Trophoblast cell (in vitro differentiated cells and primary cell): Measurements from ENCODE around the gene CCL15. TPM values are rescaled to one million over a fixed set of nuclear protein-coding genes. Genes with fewer than 3 reads are reported as not detected.

Experiments used
- DNase-seq, 2 donors: peaks; one replicate each; pipeline ENCODE4 v3.0.0-alpha.2; 2016
- H2AFZ ChIP-seq: 2 replicates; pipeline ENCODE4 v1.6.1; 2013; ENCODE audit warnings: low read length, moderate library complexity, mild to moderate bottlenecking; ENCODE audit not compliant: insufficient read depth, poor library complexity
- H2AK5ac ChIP-seq: 2 replicates; pipeline ENCODE4 v1.6.1; 2013; ENCODE audit warnings: mild to moderate bottlenecking, low read length
- H2BK120ac ChIP-seq: 2 replicates; pipeline ENCODE4 v1.6.1; 2013; ENCODE audit warnings: low read length, mild to moderate bottlenecking, moderate library complexity; ENCODE audit not compliant: insufficient read depth, poor library complexity
- H2BK12ac ChIP-seq: 2 replicates; pipeline ENCODE4 v1.6.1; 2013; ENCODE audit warnings: mild to moderate bottlenecking, low read length, moderate library complexity
- H2BK5ac ChIP-seq: 2 replicates; pipeline ENCODE4 v1.6.1; 2013; ENCODE audit warnings: low read length, low read depth, moderate library complexity, mild to moderate bottlenecking; ENCODE audit not compliant: poor library complexity
- H3K14ac ChIP-seq: 2 replicates; pipeline ENCODE4 v1.6.1; 2013; ENCODE audit warnings: mild to moderate bottlenecking, low read length
- H3K18ac ChIP-seq: 2 replicates; pipeline ENCODE4 v1.6.1; 2013; ENCODE audit warnings: mild to moderate bottlenecking, low read length
- H3K23ac ChIP-seq: 2 replicates; pipeline ENCODE4 v1.6.1; 2013; ENCODE audit warnings: low read length
- H3K27ac ChIP-seq: 2 replicates; pipeline ENCODE4 v1.5.1; 2013; ENCODE audit warnings: low read depth, mild to moderate bottlenecking, inconsistent platforms, low read length, moderate library complexity
- H3K27me3 ChIP-seq: 2 replicates; pipeline ENCODE4 v1.6.1; 2013; ENCODE audit warnings: inconsistent platforms, mild to moderate bottlenecking, low read length, moderate library complexity; ENCODE audit not compliant: insufficient read depth
- H3K36me3 ChIP-seq, 2 experiments: 1 replicate in 1 of 2; 2 replicates in 1 of 2; pipeline ENCODE4 v1.6.1; 2013; ENCODE audit warnings: low read length in 2 of 2, mild to moderate bottlenecking in 2 of 2, moderate library complexity in 1 of 2; ENCODE audit not compliant: insufficient read depth in 2 of 2, control insufficient read depth in 1 of 2
- H3K4ac ChIP-seq: 2 replicates; pipeline ENCODE4 v1.6.1; 2013; ENCODE audit warnings: low read depth, mild to moderate bottlenecking, low read length, moderate library complexity
- H3K4me1 ChIP-seq, 2 experiments: 1 replicate in 1 of 2; 2 replicates in 1 of 2; pipeline ENCODE4 v1.6.1; 2013; ENCODE audit warnings: low read length in 2 of 2, mild to moderate bottlenecking in 2 of 2, moderate library complexity in 1 of 2; ENCODE audit not compliant: insufficient read depth in 2 of 2, control insufficient read depth in 1 of 2
- H3K4me2 ChIP-seq: 2 replicates; pipeline ENCODE4 v1.6.1; 2013; ENCODE audit warnings: inconsistent platforms, mild to moderate bottlenecking, low read length, moderate library complexity
- H3K4me3 ChIP-seq: 2 replicates; pipeline ENCODE4 v1.5.1; 2013; ENCODE audit warnings: mild to moderate bottlenecking, low read depth, low read length, inconsistent platforms
- H3K79me1 ChIP-seq: one replicate; pipeline ENCODE4 v1.6.1; 2013; ENCODE audit warnings: low read length
- H3K79me2 ChIP-seq: 2 replicates; pipeline ENCODE4 v1.6.1; 2013; ENCODE audit warnings: low read length, mild to moderate bottlenecking; ENCODE audit not compliant: control insufficient read depth, insufficient read depth, poor library complexity
- H3K9ac ChIP-seq: 2 replicates; pipeline ENCODE4 v1.6.1; 2013; ENCODE audit warnings: mild to moderate bottlenecking, low read length
- H3K9me3 ChIP-seq: 2 replicates; pipeline ENCODE4 v1.6.1; 2013; ENCODE audit warnings: low read depth, mild to moderate bottlenecking, control low read depth, inconsistent platforms, low read length; ENCODE audit not compliant: insufficient read depth
- H4K12ac ChIP-seq: 2 replicates; pipeline ENCODE4 v1.6.1; 2013; ENCODE audit warnings: low read depth, mild to moderate bottlenecking, low read length, moderate library complexity
- H4K8ac ChIP-seq: 2 replicates; pipeline ENCODE4 v1.6.1; 2013; ENCODE audit warnings: low read depth, mild to moderate bottlenecking, low read length, moderate library complexity
- H4K91ac ChIP-seq: one replicate; pipeline ENCODE4 v1.6.1; 2013; ENCODE audit warnings: low read depth, mild to moderate bottlenecking, low read length, moderate library complexity
- whole genome bisulfite sequencing: extraction: QIAGEN DNeasy Blood & Tissue Kit; methylation state at CpG from one replicate; pipeline ENCODE4 v1.1.7; 2013; ENCODE audit warnings: missing lambda C conversion rate; ENCODE audit not compliant: insufficient read length, insufficient coverage; ENCODE audit errors: extremely low coverage; 5-methylcytosine and 5-hydroxymethylcytosine counted together
- polyA plus RNA-seq: library from polyadenylated mRNA; stranded (reverse); fragments of 200-250 nt; gene quantifications from 2 replicates; pipeline ENCODE4 v1.2.3, GENCODE V29; 2013

CCL15 gene, protein sequence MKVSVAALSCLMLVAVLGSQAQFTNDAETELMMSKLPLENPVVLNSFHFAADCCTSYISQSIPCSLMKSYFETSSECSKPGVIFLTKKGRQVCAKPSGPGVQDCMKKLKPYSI
- not detected in 2 replicates for polyA plus RNA-seq

DNA sequence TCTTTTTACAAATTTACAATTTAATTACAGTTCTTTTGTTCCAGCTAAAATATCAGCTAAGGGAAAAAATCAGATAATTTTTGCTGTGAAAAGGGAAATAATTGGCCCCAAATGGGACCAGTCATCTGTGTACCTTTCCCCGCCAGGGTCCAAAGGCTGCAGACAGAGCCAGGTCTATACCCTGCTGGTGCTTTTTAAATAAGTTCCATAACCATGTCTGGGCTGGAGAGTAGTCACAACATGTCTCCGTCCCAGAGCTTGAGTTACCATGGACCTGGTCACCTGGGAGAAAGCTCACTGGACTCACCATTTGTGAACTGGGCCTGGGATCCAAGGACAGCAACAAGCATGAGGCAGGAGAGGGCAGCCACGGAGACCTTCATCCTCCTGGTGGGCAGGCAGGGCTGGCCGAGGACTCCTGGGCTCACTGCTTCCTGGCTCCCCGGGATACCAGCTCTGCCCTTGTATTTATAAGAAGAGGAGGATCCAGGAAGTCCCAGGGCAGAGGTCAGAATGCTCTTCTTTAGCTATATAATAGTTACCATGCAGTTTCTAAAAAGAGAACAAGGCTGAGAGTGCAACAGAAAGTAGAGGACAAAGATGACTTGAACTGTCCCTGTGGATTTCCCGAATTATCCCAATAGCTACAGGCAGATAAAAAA lies at the start of gene CCL15:
Gene CCL15, minus strand, starts transcription at position 444 of the 662 bp plus-strand sequence. Its CDS starts 61 bp downstream, at position 383.
- Histone ChIP-seq H4K12ac (no peak within 1 kb of the TSS), H2AK5ac (no peak within 1 kb of the TSS), H3K4me3 (no peak within 1 kb of the TSS), H3K79me2 (no peaks in the 10 kb centered on the region), H2BK5ac (no peak within 1 kb of the TSS), H3K14ac (no peak within 1 kb of the TSS), H3K23ac (no peak within 1 kb of the TSS), H2BK12ac (no peak within 1 kb of the TSS), H3K27ac (no peak within 1 kb of the TSS), H3K18ac (no peak within 1 kb of the TSS), H3K9me3 (no peaks in the 10 kb centered on the region), H2BK120ac (no peak within 1 kb of the TSS), H3K36me3 (no peaks in the 10 kb centered on the region), H4K91ac (no peak within 1 kb of the TSS), H2AFZ (no peak within 1 kb of the TSS), H3K79me1 (no peaks in the 10 kb centered on the region), H3K9ac (peak within 1 kb of the TSS; percentile 4), H3K27me3 (no peaks in the 10 kb centered on the region), H3K4me2 (no peak within 1 kb of the TSS), H4K8ac (no peak within 1 kb of the TSS), H3K4ac (no peak within 1 kb of the TSS), H3K4me1 (no peaks in the 10 kb centered on the region)
- no peak for DNase-seq
- no CpG with 5 or more reads among the region's 6 CpGs for WGBS

DNA sequence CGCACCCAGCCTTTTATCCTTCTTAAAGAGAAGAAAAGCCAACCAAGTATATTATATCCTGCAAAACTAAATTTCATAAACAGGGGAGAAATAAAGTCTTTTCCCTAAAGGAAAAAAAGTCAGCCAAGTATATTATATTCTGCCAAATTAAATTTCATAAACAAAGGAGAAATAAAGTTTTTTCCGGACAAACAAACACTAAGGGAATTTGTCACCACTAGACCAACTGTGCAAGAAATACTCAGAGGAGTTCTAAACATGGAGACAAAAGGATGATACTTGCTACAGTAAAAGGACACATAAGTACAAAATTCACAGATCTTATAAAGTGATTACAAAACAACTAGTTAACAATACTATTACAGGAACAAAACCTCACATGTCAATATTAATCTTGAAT lies 48.3 kb upstream of the CCL15 start:
- no peak overlapping the region for H2AK5ac ChIP-seq
- H2AFZ ChIP-seq = no peak overlapping the region
- no peaks in the 10 kb centered on the region for H3K79me1 ChIP-seq
- no peaks in the 10 kb centered on the region for H3K36me3 ChIP-seq
- H3K23ac ChIP-seq = no peak overlapping the region
- H4K12ac ChIP-seq = no peak overlapping the region
- no peak overlapping the region for H3K4me3 ChIP-seq
- DNase-seq = no peak
- no peak overlapping the region for H3K4me2 ChIP-seq
- H3K27me3 ChIP-seq = no peaks in the 10 kb centered on the region
- H3K27ac ChIP-seq = no peak overlapping the region
- no peak overlapping the region for H4K91ac ChIP-seq
- no peak overlapping the region for H3K18ac ChIP-seq
- no peak overlapping the region for H2BK120ac ChIP-seq
- H3K4ac ChIP-seq = no peak overlapping the region
- H3K4me1 ChIP-seq = no peaks in the 10 kb centered on the region
- H2BK12ac ChIP-seq = no peak overlapping the region
- no peak overlapping the region for H2BK5ac ChIP-seq
- no peak overlapping the region for H3K9ac ChIP-seq
- H3K14ac ChIP-seq = no peak overlapping the region
- no peak overlapping the region for H4K8ac ChIP-seq
- H3K79me2 ChIP-seq = no peaks in the 10 kb centered on the region
- H3K9me3 ChIP-seq = peaks cover 8% of the 10 kb centered on the region
- WGBS = no CpG with 5 or more reads among the region's 2 CpGs

DNA sequence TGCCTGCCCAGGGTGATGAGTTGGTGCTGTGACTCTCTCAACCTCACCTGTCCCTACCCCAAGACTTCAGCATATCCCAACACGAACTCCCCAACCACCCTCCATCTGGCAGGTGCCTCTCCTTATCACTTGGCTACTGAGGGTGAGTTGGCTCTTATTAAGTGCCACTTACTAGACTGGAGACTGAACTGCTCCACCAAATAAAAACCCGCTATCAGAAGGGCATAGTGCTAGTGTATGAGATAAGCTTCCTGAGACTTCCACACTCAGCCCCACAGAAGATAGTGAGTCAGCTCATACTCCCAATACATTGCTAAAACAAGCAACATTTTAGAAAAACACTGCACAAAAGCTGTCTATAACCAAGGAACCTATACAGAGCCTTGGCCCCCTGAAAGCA lies 46.7 kb upstream of the CCL15 start:
- no peak overlapping the region for H2BK120ac ChIP-seq
- H3K18ac ChIP-seq = no peak overlapping the region
- no peak overlapping the region for H3K4me3 ChIP-seq
- H3K23ac ChIP-seq = no peak overlapping the region
- no CpG with 5 or more reads among the region's 2 CpGs for WGBS
- H3K4me1 ChIP-seq = no peaks in the 10 kb centered on the region
- no peak overlapping the region for H2BK12ac ChIP-seq
- H3K9me3 ChIP-seq = peaks cover 8% of the 10 kb centered on the region
- no peaks in the 10 kb centered on the region for H3K79me2 ChIP-seq
- H3K36me3 ChIP-seq = no peaks in the 10 kb centered on the region
- no peak overlapping the region for H2AFZ ChIP-seq
- no peak overlapping the region for H4K91ac ChIP-seq
- H3K4me2 ChIP-seq = no peak overlapping the region
- H3K14ac ChIP-seq = no peak overlapping the region
- no peak overlapping the region for H3K9ac ChIP-seq
- no peaks in the 10 kb centered on the region for H3K79me1 ChIP-seq
- H4K12ac ChIP-seq = no peak overlapping the region
- no peak overlapping the region for H3K27ac ChIP-seq
- H4K8ac ChIP-seq = no peak overlapping the region
- no peaks in the 10 kb centered on the region for H3K27me3 ChIP-seq
- no peak overlapping the region for H3K4ac ChIP-seq
- H2BK5ac ChIP-seq = no peak overlapping the region
- DNase-seq = no peak
- no peak overlapping the region for H2AK5ac ChIP-seq

DNA sequence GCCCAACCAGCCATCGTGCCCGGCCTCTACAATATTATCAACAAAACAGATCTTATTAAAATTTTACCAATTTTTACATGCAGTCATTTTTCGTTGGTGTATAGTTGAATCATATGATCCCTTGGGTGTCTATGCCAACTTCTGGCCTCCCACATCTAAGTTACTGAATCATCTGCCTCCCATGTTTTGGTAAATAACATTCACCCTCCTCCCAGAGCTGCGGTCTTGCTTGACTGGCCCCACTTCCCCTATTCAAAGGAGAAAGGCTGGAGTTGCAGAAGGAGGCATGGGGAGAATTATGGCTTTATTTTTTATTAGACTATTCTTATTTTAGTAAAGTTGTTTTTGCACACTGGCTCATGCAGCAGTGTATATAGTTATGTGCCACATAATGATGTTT lies 34.9 kb upstream of the CCL15 start:
- Histone ChIP-seq H3K27ac (no peak overlapping the region), H3K9ac (no peak overlapping the region), H3K14ac (no peak overlapping the region), H2AFZ (no peak overlapping the region), H2BK12ac (no peak overlapping the region), H3K4me1 (no peaks in the 10 kb centered on the region), H3K4me2 (no peak overlapping the region), H4K91ac (no peak overlapping the region), H4K8ac (no peak overlapping the region), H4K12ac (no peak overlapping the region), H3K18ac (no peak overlapping the region), H3K36me3 (no peaks in the 10 kb centered on the region), H3K4me3 (no peak overlapping the region), H3K79me1 (no peaks in the 10 kb centered on the region), H2AK5ac (no peak overlapping the region), H3K9me3 (no peaks in the 10 kb centered on the region), H3K23ac (no peak overlapping the region), H2BK120ac (no peak overlapping the region), H3K27me3 (no peaks in the 10 kb centered on the region), H2BK5ac (no peak overlapping the region), H3K79me2 (no peaks in the 10 kb centered on the region), H3K4ac (no peak overlapping the region)
- DNase-seq = peak in 1 of 2 donors; percentile 16
- WGBS = no CpG with 5 or more reads among the region's 4 CpGs
